Lower leg skin (tissue), 4 donors: Measurements from ENCODE around the gene WDR47. TPM values are rescaled to one million over a fixed set of nuclear protein-coding genes. Genes with fewer than 3 reads are reported as not detected.
A peak's percentile ranks its signal among the peaks of the same experiment; 100 is the strongest.

Experiments
- DNase-seq, 2 donors: peaks; one replicate each; pipeline ENCODE4 v3.0.0-alpha.2; 2019; ENCODE audit warnings: low spot score in 2 of 2
- H3K4me3 ChIP-seq: fragments of 200-600 bp; sonication (generic); 2 replicates; pipeline ENCODE4 v1.5.1; 2017; ENCODE audit warnings: mild to moderate bottlenecking, low read depth; ENCODE audit not compliant: poor library complexity, severe bottlenecking
- POLR2A ChIP-seq, 2 donors: fragments of 450-650 bp; IDR thresholded peaks; one replicate each; pipeline ENCODE4 v1.6.1; 2016 to 2017; ENCODE audit warnings: antibody characterized with exemption in 2 of 2, mild to moderate bottlenecking in 1 of 2, moderate library complexity in 1 of 2
- WGBS, 2 donors: methylation state at CpG; one replicate each; pipeline ENCODE4 v1.1.5; 2018; 5-methylcytosine and 5-hydroxymethylcytosine counted together
- intact Hi-C: fragments of 100-400 bp; cut with DNase I; formaldehyde crosslinking; loops from one replicate; pipeline ENCODE4 v1.15.0; 2023; ENCODE audit warnings: low total_unique reads
- total RNA-seq, 4 donors: library from RNA; depleted of rRNA; stranded (reverse); fragments of >200 nt; gene quantifications; one replicate each; pipeline ENCODE4 v1.1.0, GENCODE V29; 2016
- TF ChIP-seq, protein P1 (sequence below), 3 donors: fragments of 450-650 bp; IDR thresholded peaks; one replicate each; pipeline ENCODE4 v1.5.1; 2016; ENCODE audit warnings: antibody characterized with exemption in 3 of 3, mild to moderate bottlenecking in 3 of 3, moderate library complexity in 2 of 3

Gene WDR47
- total RNA-seq, 4 donors from 2014 or later: 44.3 to 75.3 (median 49.0) TPM

DNA sequence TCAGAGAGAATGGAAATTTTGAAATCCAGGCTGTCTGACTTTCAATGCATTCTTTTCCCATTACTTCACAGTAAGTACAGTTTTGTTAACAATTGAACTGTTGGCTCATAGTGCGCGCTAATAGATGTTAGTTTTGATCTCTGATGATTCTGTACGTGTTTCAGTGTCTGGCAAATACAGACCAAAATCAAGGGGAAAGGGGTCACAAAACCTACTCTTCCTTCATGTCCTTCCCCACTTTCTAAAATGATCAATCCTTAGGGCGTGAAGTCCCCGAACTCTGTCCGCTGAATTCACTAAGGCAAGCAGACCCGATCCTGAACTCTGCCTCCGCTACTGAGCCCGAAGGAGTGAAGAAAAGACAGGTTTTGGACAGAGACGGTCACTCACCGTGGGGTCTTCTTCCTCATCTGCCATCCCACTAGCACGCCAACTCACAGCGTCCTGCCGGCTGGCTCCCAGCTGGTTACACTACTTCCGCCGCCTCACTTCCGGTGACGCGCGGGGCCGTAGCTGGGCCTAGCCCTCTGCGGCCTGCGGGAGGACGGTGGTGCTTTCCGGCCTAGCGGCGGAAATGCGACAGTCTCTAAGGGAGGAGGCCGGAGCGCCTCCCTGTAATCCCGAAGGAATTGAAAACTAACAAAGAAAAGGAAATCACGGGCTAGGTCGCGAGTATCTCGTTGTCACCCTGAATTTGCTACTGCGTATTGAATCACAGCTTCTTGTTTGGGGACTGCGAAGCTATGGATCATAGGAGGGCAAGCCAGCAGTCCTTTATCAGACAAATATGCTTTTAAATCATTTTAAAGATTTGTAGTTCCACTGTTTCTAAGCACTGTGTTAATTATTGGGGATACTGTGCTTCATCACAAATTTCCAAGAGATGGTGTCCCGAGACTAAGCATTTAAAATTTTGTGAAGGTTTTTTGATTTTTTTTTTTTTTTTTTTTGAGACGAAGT is 33.9 kb upstream of the WDR47 start, which contains the start of gene TAF13:
TSS of gene TAF13 (minus strand) at position 473 of the 960 bp plus-strand sequence. CDS start at position 417, 56 bp downstream.
- H3K4me3 ChIP-seq: peak within 1 kb of the TSS; percentile 71
- WGBS, 2 donors: 5% methylated on average over 36 to 39 of the region's 39 CpGs
- TF ChIP-seq, protein P1, sequence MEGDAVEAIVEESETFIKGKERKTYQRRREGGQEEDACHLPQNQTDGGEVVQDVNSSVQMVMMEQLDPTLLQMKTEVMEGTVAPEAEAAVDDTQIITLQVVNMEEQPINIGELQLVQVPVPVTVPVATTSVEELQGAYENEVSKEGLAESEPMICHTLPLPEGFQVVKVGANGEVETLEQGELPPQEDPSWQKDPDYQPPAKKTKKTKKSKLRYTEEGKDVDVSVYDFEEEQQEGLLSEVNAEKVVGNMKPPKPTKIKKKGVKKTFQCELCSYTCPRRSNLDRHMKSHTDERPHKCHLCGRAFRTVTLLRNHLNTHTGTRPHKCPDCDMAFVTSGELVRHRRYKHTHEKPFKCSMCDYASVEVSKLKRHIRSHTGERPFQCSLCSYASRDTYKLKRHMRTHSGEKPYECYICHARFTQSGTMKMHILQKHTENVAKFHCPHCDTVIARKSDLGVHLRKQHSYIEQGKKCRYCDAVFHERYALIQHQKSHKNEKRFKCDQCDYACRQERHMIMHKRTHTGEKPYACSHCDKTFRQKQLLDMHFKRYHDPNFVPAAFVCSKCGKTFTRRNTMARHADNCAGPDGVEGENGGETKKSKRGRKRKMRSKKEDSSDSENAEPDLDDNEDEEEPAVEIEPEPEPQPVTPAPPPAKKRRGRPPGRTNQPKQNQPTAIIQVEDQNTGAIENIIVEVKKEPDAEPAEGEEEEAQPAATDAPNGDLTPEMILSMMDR (IDR thresholded peaks at IDR 0.05): no peak
- peak in 1 of 2 donors; percentile 38 for TF ChIP-seq POLR2A (IDR thresholded peaks at IDR 0.05)
- peak; percentile 92 to 99 for DNase-seq
- intact Hi-C loops: no loop called here

DNA sequence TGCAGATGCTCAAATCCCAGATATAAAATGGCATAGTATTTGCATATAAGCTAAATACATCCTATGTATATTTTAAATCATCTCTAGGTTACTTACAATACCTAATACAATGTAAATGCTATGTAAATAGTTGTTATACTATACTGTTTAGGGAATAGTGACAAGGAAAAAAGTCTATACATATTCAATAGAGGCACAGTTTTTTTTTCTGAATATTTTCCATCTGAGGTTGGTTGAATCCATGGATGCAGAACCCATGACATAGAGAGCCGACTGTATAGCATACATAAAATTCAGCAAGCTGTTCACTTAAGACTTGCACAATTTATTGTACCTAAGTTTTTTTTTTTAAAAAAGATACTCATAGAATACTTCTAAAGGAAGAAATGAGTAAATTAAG is 27.4 kb upstream of the WDR47 start:
- no peak for TF ChIP-seq POLR2A (IDR thresholded peaks at IDR 0.05)
- TF ChIP-seq, protein P1 (IDR thresholded peaks at IDR 0.05): no peak
- intact Hi-C loops: no loop called here
- DNase-seq: no peak
- 73 to 76% methylated on average over 1 of the region's 1 CpG for WGBS, 2 donors
- no peak overlapping the region for H3K4me3 ChIP-seq

DNA sequence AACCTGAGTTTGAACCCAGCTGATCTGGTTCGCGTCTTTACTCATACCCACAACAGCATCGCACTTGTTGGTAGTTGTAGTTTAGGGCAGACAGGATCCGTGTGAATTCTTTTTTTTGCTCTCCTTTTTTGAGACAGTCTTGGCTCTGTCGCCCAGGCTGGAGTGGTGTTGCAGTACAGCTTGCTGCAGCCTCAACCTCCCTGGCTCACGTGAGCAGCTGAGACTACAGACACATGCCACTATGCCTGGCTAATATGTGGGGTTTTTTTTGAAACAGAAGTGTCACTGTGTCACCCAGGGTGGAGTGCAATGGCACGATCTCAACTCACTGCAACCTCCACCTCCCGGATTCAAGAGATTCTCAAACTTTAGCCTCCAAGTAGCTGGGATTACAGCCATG is 26.0 kb upstream of the WDR47 start:
- DNase-seq: no peak
- no peak overlapping the region for H3K4me3 ChIP-seq
- TF ChIP-seq POLR2A (IDR thresholded peaks at IDR 0.05): no peak
- TF ChIP-seq, protein P1 (IDR thresholded peaks at IDR 0.05): no peak
- 63 to 64% methylated on average over 8 of the region's 8 CpGs for WGBS, 2 donors
- intact Hi-C loops: no loop called here

DNA sequence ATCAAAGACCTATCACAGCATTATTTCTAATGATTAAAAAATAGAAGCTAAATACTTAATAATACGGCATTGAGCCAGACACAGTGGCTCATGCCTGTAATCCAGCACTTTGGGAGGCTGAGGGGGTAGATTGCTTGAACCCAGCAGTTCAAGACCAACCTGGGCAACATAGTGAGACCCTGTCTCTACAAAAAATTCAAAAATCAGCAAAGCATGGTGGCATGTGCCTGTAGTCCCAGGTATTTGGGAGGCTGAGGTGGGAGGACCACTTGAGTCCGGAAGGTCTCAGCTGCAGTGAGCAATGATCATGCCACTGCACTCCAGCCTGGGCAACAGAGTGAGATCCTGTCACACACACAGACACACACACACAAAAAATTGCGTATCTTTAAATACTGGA is 23.2 kb upstream of the WDR47 start:
- 91 to 94% methylated on average over 3 of the region's 3 CpGs for WGBS, 2 donors
- DNase-seq: no peak
- TF ChIP-seq POLR2A (IDR thresholded peaks at IDR 0.05): no peak
- TF ChIP-seq, protein P1 (IDR thresholded peaks at IDR 0.05): no peak
- H3K4me3 ChIP-seq: no peak overlapping the region
- intact Hi-C loops: no loop called here

DNA sequence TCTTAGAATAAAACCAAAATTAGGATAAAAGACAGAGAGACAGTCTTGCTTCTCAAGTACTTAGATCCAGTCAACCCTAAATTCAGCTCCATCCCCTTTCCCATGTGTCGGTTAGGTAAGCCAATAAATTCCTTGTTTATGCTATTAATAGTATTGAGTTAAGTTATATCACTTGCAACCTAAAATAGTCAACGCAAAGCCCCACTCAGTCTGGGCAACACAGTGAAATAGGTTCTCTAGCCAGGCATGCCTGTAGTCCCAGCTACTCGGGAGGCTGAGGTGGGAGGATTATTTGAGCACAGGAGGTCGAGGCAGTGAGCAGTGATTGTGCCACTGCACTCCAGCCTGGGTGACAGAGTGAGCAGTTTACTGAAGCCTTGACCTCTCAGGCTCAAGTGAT is 19.3 kb upstream of the WDR47 start:
- no peak overlapping the region for H3K4me3 ChIP-seq
- WGBS, 2 donors: 87 to 88% methylated on average over 4 of the region's 4 CpGs
- TF ChIP-seq, protein P1 (IDR thresholded peaks at IDR 0.05): no peak
- TF ChIP-seq POLR2A (IDR thresholded peaks at IDR 0.05): no peak
- intact Hi-C loops: no loop called here
- DNase-seq: peak in 1 of 2 donors; percentile 0
